ENCODE results near the gene TANC1.
A peak's percentile ranks its signal among the peaks of the same experiment; 100 is the strongest.
"Not testable (repeated sequence)": the region's sequence is repeated elsewhere in the genome, so short reads cannot be mapped to it uniquely, and the experiment has no call there.

Gene TANC1

GRCh38 chr2:159030674-159031380 lies 62.4 kb downstream of the TANC1 start:
- peak overlapping the region; percentile 71; the same call in 1 of the 2 replicates for H3K27ac ChIP-seq (ENCODE audit: low read depth, low read length)
- H3K4me1 ChIP-seq (ENCODE audit: control insufficient read depth, insufficient read depth, low read length): peaks cover 42% of the 10 kb centered on the region
- no peaks in the 10 kb centered on the region for H3K9me3 ChIP-seq (ENCODE audit: control insufficient read depth, insufficient read depth, low read depth, low read length)
- H3K27me3 ChIP-seq (ENCODE audit: control insufficient read depth, insufficient read depth, low read length): no peaks in the 10 kb centered on the region
- no peaks in the 10 kb centered on the region for H3K36me3 ChIP-seq (ENCODE audit: control insufficient read depth, insufficient read depth, low read length)
- H3K9ac ChIP-seq (ENCODE audit: low read length): peak overlapping the region; percentile 43
- no peak overlapping the region for H3K4me3 ChIP-seq (ENCODE audit: low read depth, low read length)

- Histone ChIP-seq H3K4me3 (ENCODE audit: low read depth, low read length) (no peak overlapping the region), H3K9me3 (ENCODE audit: control insufficient read depth, insufficient read depth, low read depth, low read length) (no peaks in the 10 kb centered on the region), H3K9ac (ENCODE audit: low read length) (no peak overlapping the region), H3K36me3 (ENCODE audit: control insufficient read depth, insufficient read depth, low read length) (no peaks in the 10 kb centered on the region), H3K27ac (ENCODE audit: low read depth, low read length) (no peak overlapping the region), H3K27me3 (ENCODE audit: control insufficient read depth, insufficient read depth, low read length) (no peaks in the 10 kb centered on the region), H3K4me1 (ENCODE audit: control insufficient read depth, insufficient read depth, low read length) (peaks cover 38% of the 10 kb centered on the region)
These were observed 63.7 kb downstream of the TANC1 start for GRCh38 chr2:159032146-159032545.

DNA sequence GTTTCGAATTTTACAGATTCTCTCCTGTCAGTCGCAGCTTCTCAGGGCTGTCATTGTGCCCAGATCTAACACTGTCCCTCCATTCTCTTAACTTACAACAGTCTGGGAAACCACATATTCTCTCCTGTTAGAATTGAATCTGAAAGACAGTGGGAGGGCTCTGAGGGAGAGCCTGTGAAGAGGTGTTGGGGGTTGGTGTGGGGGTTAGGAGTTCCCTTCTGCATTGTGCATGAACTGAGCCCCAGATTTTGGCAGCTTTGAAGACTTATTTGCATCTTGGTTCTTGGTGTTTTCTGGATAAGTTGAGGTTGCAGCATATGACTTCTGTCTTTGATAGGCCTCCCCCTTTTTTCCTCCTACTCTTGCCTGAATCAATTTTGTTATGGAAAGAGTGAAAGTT lies 64.1 kb downstream of the TANC1 start:
- Histone ChIP-seq H3K4me1 (ENCODE audit: control insufficient read depth, insufficient read depth, low read length) (peaks cover 38% of the 10 kb centered on the region), H3K9me3 (ENCODE audit: control insufficient read depth, insufficient read depth, low read depth, low read length) (no peaks in the 10 kb centered on the region), H3K9ac (ENCODE audit: low read length) (no peak overlapping the region)

GRCh38 chr2:159034713-159035112 lies 66.3 kb downstream of the TANC1 start:
- H3K9me3 ChIP-seq (ENCODE audit: control insufficient read depth, insufficient read depth, low read depth, low read length): no peaks in the 10 kb centered on the region
- H3K4me1 ChIP-seq (ENCODE audit: control insufficient read depth, insufficient read depth, low read length): peaks cover 38% of the 10 kb centered on the region
- H3K9ac ChIP-seq (ENCODE audit: low read length): no peak overlapping the region
- H3K36me3 ChIP-seq (ENCODE audit: control insufficient read depth, insufficient read depth, low read length): no peaks in the 10 kb centered on the region
- no peak overlapping the region for H3K4me3 ChIP-seq (ENCODE audit: low read depth, low read length)
- H3K27ac ChIP-seq (ENCODE audit: low read depth, low read length): no peak overlapping the region
- no peaks in the 10 kb centered on the region for H3K27me3 ChIP-seq (ENCODE audit: control insufficient read depth, insufficient read depth, low read length)

More for the DNA sequence above, 64.1 kb downstream of the TANC1 start:
- no peaks in the 10 kb centered on the region for H3K36me3 ChIP-seq (ENCODE audit: control insufficient read depth, insufficient read depth, low read length)
- no peak overlapping the region for H3K4me3 ChIP-seq (ENCODE audit: low read depth, low read length)
- H3K27me3 ChIP-seq (ENCODE audit: control insufficient read depth, insufficient read depth, low read length): no peaks in the 10 kb centered on the region
- H3K27ac ChIP-seq (ENCODE audit: low read depth, low read length): no peak overlapping the region

GRCh38 chr2:159035790-159036411 lies 67.5 kb downstream of the TANC1 start:
- Histone ChIP-seq H3K27ac (ENCODE audit: low read depth, low read length) (no peak overlapping the region), H3K4me3 (ENCODE audit: low read depth, low read length) (no peak overlapping the region), H3K27me3 (ENCODE audit: control insufficient read depth, insufficient read depth, low read length) (no peaks in the 10 kb centered on the region), H3K9me3 (ENCODE audit: control insufficient read depth, insufficient read depth, low read depth, low read length) (peaks cover 5% of the 10 kb centered on the region; the same call in 1 of the 2 replicates), H3K36me3 (ENCODE audit: control insufficient read depth, insufficient read depth, low read length) (no peaks in the 10 kb centered on the region), H3K9ac (ENCODE audit: low read length) (no peak overlapping the region), H3K4me1 (ENCODE audit: control insufficient read depth, insufficient read depth, low read length) (peaks cover 29% of the 10 kb centered on the region)

DNA sequence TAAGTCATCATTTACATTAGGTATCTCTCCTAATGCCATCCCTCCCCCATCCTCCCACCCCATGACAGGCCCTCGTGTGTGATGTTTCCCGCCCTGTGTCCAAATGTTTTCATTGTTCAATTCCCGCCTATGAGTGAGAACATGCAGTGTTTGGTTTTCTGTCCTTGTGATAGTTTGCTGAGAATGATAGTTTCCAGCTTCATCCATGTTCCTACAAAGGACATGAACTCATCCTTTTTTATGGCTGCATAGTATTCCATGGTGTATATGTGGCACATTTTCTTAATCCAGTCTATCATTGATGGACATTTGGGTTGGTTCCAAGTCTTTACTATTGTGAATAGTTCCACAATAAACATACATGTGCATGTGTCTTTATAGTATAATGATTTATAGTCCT lies 68.0 kb downstream of the TANC1 start:
- peaks cover 10% of the 10 kb centered on the region for H3K9me3 ChIP-seq (ENCODE audit: control insufficient read depth, insufficient read depth, low read depth, low read length)
- not testable (repeated sequence) for H3K27me3 ChIP-seq (ENCODE audit: control insufficient read depth, insufficient read depth, low read length); H3K9ac ChIP-seq (ENCODE audit: low read length); H3K36me3 ChIP-seq (ENCODE audit: control insufficient read depth, insufficient read depth, low read length); H3K27ac ChIP-seq (ENCODE audit: low read depth, low read length); H3K4me3 ChIP-seq (ENCODE audit: low read depth, low read length)
- H3K4me1 ChIP-seq (ENCODE audit: control insufficient read depth, insufficient read depth, low read length): peaks cover 23% of the 10 kb centered on the region

DNA sequence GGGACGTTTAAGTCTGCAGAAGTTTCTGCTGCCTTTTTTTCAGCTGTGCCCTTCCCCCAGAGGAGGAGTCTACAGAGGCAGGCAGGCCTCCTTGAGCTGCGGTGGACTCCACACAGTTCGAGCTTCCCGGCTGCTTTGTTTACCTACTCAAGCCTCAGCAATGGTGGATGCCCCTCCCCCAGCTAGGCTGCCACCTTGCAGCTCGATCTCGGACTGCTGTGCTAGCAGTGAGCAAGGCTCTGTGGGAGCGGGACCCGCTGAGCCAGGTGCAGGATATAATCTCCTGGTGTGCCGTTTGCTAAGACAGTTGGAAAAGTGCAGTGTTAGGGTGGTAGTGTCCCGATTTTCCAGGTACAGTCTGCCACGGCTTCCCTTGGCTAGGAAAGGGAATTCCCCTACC lies 72.9 kb downstream of the TANC1 start:
- not testable (repeated sequence) for H3K36me3 ChIP-seq (ENCODE audit: control insufficient read depth, insufficient read depth, low read length); H3K27ac ChIP-seq (ENCODE audit: low read depth, low read length); H3K9ac ChIP-seq (ENCODE audit: low read length); H3K4me1 ChIP-seq (ENCODE audit: control insufficient read depth, insufficient read depth, low read length); H3K4me3 ChIP-seq (ENCODE audit: low read depth, low read length); H3K27me3 ChIP-seq (ENCODE audit: control insufficient read depth, insufficient read depth, low read length)
- H3K9me3 ChIP-seq (ENCODE audit: control insufficient read depth, insufficient read depth, low read depth, low read length): peaks cover 26% of the 10 kb centered on the region

- H3K27ac ChIP-seq (ENCODE audit: low read depth, low read length): no peak overlapping the region
These were observed 73.8 kb downstream of the TANC1 start for GRCh38 chr2:159042115-159042850.

GRCh38 chr2:159043710-159044109 lies 75.3 kb downstream of the TANC1 start:
- Histone ChIP-seq H3K4me1 (ENCODE audit: control insufficient read depth, insufficient read depth, low read length) (peaks cover 16% of the 10 kb centered on the region), H3K9ac (ENCODE audit: low read length) (no peak overlapping the region), H3K4me3 (ENCODE audit: low read depth, low read length) (no peak overlapping the region), H3K36me3 (ENCODE audit: control insufficient read depth, insufficient read depth, low read length) (peaks cover 3% of the 10 kb centered on the region; the same call in 1 of the 2 replicates), H3K27ac (ENCODE audit: low read depth, low read length) (no peak overlapping the region), H3K27me3 (ENCODE audit: control insufficient read depth, insufficient read depth, low read length) (no peaks in the 10 kb centered on the region), H3K9me3 (ENCODE audit: control insufficient read depth, insufficient read depth, low read depth, low read length) (peaks cover 26% of the 10 kb centered on the region)

More at GRCh38 chr2:159042115-159042850, 73.8 kb downstream of the TANC1 start:
- Histone ChIP-seq H3K4me3 (ENCODE audit: low read depth, low read length) (no peak overlapping the region), H3K36me3 (ENCODE audit: control insufficient read depth, insufficient read depth, low read length) (peaks cover 3% of the 10 kb centered on the region; the same call in 1 of the 2 replicates), H3K27me3 (ENCODE audit: control insufficient read depth, insufficient read depth, low read length) (no peaks in the 10 kb centered on the region), H3K4me1 (ENCODE audit: control insufficient read depth, insufficient read depth, low read length) (peaks cover 16% of the 10 kb centered on the region), H3K9me3 (ENCODE audit: control insufficient read depth, insufficient read depth, low read depth, low read length) (peaks cover 26% of the 10 kb centered on the region), H3K9ac (ENCODE audit: low read length) (no peak overlapping the region)

GRCh38 chr2:159044804-159045286 lies 76.4 kb downstream of the TANC1 start:
- peaks cover 16% of the 10 kb centered on the region for H3K4me1 ChIP-seq (ENCODE audit: control insufficient read depth, insufficient read depth, low read length)
- H3K4me3 ChIP-seq (ENCODE audit: low read depth, low read length): no peak overlapping the region

More at GRCh38 chr2:159044804-159045286, 76.4 kb downstream of the TANC1 start:
- peaks cover 3% of the 10 kb centered on the region; the same call in 1 of the 2 replicates for H3K36me3 ChIP-seq (ENCODE audit: control insufficient read depth, insufficient read depth, low read length)
- no peak overlapping the region for H3K9ac ChIP-seq (ENCODE audit: low read length)
- peaks cover 26% of the 10 kb centered on the region for H3K9me3 ChIP-seq (ENCODE audit: control insufficient read depth, insufficient read depth, low read depth, low read length)
- no peak overlapping the region for H3K27ac ChIP-seq (ENCODE audit: low read depth, low read length)
- H3K27me3 ChIP-seq (ENCODE audit: control insufficient read depth, insufficient read depth, low read length): no peaks in the 10 kb centered on the region

Measured in HUES6 (cell line).